Measurements from ENCODE around the gene USF2.

The USF2 gene

DNA sequence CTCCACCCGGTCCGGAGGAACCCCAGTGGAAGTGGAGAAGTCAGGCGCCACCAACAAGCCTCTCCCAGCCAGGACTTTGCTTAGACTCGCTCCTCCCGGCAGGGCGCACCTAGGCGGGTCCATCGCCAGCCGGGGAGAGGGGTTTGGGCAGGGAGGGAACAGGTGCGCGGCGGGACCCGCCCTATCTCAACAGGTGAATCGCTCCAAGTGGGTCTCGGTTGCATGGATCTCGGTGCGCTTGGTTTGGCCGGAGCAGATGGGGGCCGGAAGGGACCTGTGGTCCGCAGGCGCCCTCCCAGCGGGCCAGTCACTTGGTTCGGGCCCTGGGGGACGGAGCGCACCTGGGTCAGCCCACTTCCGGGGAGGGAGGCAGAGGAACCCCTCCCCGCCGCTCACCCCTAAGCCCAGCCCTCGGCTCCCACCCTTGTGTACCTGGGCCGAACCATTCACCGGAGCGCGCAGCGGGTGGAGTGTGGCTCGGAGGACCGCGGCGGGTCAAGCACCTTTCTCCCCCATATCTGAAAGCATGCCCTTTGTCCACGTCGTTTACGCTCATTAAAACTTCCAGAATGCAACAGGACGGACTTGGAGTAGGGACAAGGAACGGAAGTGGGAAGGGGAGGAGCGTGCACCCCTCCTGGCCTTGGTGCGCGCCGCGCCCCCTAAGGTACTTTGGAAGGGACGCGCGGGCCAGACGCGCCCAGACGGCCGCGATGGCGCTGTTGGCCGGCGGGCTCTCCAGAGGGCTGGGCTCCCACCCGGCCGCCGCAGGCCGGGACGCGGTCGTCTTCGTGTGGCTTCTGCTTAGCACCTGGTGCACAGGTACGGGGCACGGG lies 20.2 kb upstream of the USF2 start, which contains the start of gene LSR:
TSS of gene LSR (plus strand) at position 693 of the 836 bp plus-strand sequence. CDS start at position 714, 21 bp downstream.
- Histone ChIP-seq H3K27me3 (ENCODE audit: control insufficient read depth, insufficient read depth, low read length) (peaks cover 11% of the 10 kb centered on the region), H3K36me3 (ENCODE audit: control insufficient read depth, insufficient read depth, low read length) (peaks cover 3% of the 10 kb centered on the region), H3K4me1 (ENCODE audit: control insufficient read depth, insufficient read depth, low read length) (peaks cover 26% of the 10 kb centered on the region), H3K9me3 (ENCODE audit: control insufficient read depth, low read length) (no peaks in the 10 kb centered on the region), H3K9ac (ENCODE audit: low read length) (peak within 1 kb of the TSS; percentile 88), H3K4me3 (ENCODE audit: low read length) (peak within 1 kb of the TSS; percentile 89)

DNA sequence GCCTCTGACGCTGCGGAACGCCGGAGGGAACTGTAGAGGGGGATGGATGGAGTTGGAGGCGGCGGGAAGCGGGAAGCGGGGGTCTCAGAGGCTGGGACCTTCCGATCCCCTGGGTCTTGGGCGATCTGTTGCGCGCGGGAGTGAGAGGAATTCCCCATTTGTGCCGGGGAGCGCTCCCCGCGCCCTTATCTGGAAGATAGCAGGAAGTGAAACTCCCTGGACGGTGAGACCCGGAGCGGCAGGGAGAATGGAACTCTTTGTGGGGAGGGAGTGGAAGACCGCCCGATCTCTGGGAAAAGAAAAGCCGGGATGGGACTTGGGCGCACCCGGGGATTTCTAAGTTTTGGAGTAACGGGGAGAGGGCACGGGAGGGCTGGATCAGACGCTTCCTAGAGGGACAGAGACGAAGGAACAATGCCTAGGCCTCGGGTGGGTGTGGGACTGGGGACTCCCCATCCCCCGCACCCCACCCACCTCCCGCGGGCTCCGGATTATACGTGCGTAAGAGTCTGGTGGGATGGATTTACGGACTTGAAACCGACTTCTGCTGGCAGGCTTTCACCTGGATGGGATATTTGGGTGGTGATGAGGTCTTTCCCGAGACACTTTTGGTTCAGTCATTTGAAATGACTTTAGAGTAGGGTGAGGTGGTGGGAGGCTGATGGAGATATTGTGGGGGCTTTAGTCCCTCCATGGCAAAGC lies 19.5 kb upstream of the USF2 start:
- peaks cover 3% of the 10 kb centered on the region for H3K36me3 ChIP-seq (ENCODE audit: control insufficient read depth, insufficient read depth, low read length)
- H3K9me3 ChIP-seq (ENCODE audit: control insufficient read depth, low read length) = no peaks in the 10 kb centered on the region
- peaks cover 34% of the 10 kb centered on the region for H3K4me1 ChIP-seq (ENCODE audit: control insufficient read depth, insufficient read depth, low read length)
- peak overlapping the region; percentile 88 for H3K9ac ChIP-seq (ENCODE audit: low read length)
- peaks cover 11% of the 10 kb centered on the region for H3K27me3 ChIP-seq (ENCODE audit: control insufficient read depth, insufficient read depth, low read length)
- H3K4me3 ChIP-seq (ENCODE audit: low read length) = peak overlapping the region; percentile 89

DNA sequence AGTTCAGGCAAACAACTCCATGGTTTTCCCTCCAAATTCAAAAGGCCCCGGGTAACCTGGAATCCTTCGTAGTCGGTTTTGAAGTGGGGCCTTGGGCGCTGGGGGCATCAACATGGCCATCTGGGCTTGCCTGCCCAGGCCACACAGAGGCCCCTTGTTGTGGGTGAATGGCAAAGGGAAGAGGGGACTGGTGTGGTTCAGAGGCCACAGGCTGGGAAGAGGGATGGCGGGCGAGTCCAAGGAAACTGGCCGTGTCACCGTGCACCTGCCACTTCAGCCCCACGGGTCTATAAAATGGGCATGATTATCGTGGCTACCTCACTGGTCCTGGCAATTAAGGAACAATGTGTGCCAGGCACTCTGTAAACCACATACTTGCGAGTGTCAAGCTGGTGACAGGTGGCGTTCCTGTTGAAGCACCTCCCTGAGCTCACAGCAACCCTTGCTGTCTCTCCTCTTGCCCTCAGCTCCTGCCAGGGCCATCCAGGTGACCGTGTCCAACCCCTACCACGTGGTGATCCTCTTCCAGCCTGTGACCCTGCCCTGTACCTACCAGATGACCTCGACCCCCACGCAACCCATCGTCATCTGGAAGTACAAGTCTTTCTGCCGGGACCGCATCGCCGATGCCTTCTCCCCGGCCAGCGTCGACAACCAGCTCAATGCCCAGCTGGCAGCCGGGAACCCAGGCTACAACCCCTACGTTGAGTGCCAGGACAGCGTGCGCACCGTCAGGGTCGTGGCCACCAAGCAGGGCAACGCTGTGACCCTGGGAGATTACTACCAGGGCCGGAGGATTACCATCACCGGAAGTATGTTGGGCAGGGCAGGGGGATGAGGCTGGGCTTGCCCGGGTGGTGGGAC lies 18.7 kb upstream of the USF2 start:
- peaks cover 11% of the 10 kb centered on the region for H3K27me3 ChIP-seq (ENCODE audit: control insufficient read depth, insufficient read depth, low read length)

DNA sequence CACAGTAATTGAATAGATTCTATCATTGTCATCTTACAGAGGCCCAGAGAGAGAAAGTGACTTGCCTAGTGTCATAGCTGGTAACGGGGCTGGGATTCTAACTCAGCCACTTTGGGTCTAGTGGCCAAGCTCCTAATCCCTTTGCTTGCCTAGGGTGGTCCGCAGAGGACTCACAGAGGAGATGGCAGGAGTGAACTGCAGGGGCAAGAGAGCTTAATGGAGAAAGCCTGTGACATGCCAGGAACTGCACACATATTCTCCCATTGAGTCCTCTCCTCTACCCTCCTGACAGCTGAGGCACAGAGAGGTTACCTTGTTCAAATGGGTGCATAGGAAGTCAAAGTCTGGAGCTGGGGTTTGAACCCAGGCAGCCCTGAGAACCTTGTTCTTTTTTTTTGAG lies 17.3 kb upstream of the USF2 start:
- H3K4me3 ChIP-seq (ENCODE audit: low read length) = no peak overlapping the region
- peaks cover 3% of the 10 kb centered on the region for H3K36me3 ChIP-seq (ENCODE audit: control insufficient read depth, insufficient read depth, low read length)
- H3K4me1 ChIP-seq (ENCODE audit: control insufficient read depth, insufficient read depth, low read length) = peaks cover 47% of the 10 kb centered on the region
- H3K27me3 ChIP-seq (ENCODE audit: control insufficient read depth, insufficient read depth, low read length) = peaks cover 11% of the 10 kb centered on the region
- no peak overlapping the region for H3K9ac ChIP-seq (ENCODE audit: low read length)
- H3K9me3 ChIP-seq (ENCODE audit: control insufficient read depth, low read length) = no peaks in the 10 kb centered on the region

More for the DNA sequence above, 18.7 kb upstream of the USF2 start:
- peaks cover 3% of the 10 kb centered on the region for H3K36me3 ChIP-seq (ENCODE audit: control insufficient read depth, insufficient read depth, low read length)
- no peaks in the 10 kb centered on the region for H3K9me3 ChIP-seq (ENCODE audit: control insufficient read depth, low read length)
- H3K4me3 ChIP-seq (ENCODE audit: low read length) = peak overlapping the region; percentile 89
- peaks cover 42% of the 10 kb centered on the region for H3K4me1 ChIP-seq (ENCODE audit: control insufficient read depth, insufficient read depth, low read length)
- peak overlapping the region; percentile 88 for H3K9ac ChIP-seq (ENCODE audit: low read length)

DNA sequence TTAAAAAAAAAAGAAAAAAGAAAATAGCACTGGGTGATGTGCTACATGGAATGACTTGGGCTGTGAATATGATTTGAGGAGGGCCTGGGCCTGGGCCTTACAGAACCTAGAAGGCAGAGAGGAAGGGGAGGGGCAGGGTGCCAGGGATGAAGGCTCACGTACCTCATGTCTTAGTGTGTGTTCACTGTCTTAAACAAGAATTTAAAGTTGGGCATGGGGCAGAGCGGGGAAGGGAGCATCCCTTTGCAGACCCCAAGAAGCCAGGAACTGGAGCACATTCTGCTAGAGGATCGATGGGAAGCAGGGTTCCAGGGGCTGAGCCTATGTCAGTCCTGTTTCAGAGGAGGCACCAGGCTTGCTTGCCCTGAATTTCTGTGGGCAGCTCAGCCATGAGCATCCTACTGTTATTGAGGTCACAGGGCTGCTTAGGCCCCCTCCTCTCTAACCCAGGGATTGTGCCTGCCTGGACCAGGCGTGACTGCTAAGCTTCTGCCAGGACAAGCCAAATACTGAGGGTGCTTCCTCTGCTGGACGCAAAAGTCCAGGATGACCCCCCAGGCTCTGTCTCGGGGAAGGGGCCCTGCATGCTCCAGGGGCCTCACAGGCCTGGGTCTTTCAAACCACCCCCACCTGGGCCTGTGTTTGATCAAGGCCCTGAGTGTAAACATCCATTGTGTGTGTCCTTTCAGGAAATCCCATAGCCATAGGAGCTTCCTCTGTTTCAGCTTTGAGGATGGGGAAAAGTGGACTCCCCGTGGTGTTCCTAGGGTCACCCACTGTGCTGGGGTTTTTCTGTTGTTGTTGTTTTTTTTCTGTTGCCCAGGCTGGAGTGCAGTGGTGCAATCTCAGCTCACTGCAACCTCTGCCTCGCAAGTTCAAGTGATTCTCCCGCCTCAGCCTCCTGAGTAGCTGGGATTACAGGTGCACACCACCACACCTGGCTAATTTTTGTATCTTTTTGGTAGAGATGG lies 15.2 kb upstream of the USF2 start:
- Histone ChIP-seq H3K4me1 (ENCODE audit: control insufficient read depth, insufficient read depth, low read length) (peaks cover 44% of the 10 kb centered on the region), H3K4me3 (ENCODE audit: low read length) (no peak overlapping the region), H3K9me3 (ENCODE audit: control insufficient read depth, low read length) (no peaks in the 10 kb centered on the region), H3K9ac (ENCODE audit: low read length) (no peak overlapping the region), H3K27me3 (ENCODE audit: control insufficient read depth, insufficient read depth, low read length) (peaks cover 8% of the 10 kb centered on the region), H3K36me3 (ENCODE audit: control insufficient read depth, insufficient read depth, low read length) (peaks cover 3% of the 10 kb centered on the region)

DNA sequence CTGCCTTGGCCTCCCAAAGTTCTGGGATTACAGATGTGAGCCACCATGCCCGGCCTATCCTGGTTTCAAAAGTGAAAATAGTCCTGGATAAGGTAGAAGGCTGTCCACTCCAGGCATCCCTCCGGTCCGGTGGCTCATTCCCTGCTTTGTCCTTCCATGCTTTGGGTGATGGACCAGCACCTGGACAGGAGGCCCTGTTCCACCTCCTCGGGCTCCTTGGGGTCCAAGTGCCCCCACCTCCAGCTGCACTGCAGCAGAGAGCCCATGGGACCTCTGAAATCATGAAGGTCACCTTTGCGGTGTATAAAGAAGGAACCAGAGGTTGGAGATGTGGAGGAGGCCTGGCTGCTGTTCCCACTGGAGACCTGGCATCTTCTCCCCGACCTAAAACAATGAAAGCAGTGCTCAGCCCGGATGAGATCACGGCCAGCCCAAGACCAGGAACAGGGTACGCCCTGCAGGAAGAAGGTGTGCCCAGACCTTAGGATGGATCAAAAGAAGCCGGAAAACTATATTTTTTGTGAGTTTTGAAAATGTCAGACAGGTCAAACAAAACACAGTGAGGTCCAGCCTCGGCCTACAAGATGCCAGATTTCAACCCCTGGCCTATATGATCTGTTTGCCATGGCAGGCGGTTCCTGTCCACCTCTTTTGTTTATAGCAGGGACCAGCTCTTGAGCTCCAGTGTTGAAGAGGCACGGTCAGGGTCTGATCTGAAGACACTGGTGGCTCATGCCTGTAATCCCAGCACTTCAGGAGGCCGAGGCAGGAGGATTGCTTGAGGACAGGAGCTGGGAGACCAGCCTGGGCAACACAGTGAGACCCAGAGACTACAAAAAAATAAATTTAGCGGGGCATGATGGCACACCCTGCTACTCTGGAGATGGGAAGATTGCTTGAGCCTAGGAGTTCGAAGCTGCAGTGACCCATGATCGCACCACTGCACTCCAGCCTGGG lies 14.1 kb upstream of the USF2 start:
- Histone ChIP-seq H3K9me3 (ENCODE audit: control insufficient read depth, low read length) (no peaks in the 10 kb centered on the region), H3K36me3 (ENCODE audit: control insufficient read depth, insufficient read depth, low read length) (peaks cover 3% of the 10 kb centered on the region), H3K4me1 (ENCODE audit: control insufficient read depth, insufficient read depth, low read length) (peaks cover 44% of the 10 kb centered on the region), H3K9ac (ENCODE audit: low read length) (no peak overlapping the region), H3K27me3 (ENCODE audit: control insufficient read depth, insufficient read depth, low read length) (no peaks in the 10 kb centered on the region), H3K4me3 (ENCODE audit: low read length) (no peak overlapping the region)

DNA sequence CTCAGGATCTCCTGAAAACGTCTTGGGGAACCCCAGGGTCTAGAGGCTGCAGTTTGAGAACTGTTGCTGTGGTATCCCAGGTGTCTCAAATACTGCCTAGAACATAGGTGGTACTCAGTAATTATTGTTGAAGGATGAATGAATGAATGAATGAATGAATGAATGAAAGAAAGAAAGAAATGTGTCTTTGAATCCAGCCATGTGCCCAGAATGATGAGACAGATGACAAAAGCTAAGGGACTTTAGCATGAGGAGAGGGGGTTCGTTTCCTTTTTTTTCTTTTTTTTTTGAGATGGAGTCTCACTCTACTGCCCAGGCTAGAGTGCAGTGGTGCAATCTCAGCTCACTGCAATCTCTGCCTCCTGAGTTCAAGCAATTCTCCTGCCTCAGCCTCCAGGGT lies 12.2 kb upstream of the USF2 start:
- no peak overlapping the region for H3K9ac ChIP-seq (ENCODE audit: low read length)
- H3K4me3 ChIP-seq (ENCODE audit: low read length) = no peak overlapping the region
- H3K9me3 ChIP-seq (ENCODE audit: control insufficient read depth, low read length) = no peaks in the 10 kb centered on the region
- no peaks in the 10 kb centered on the region for H3K36me3 ChIP-seq (ENCODE audit: control insufficient read depth, insufficient read depth, low read length)
- peaks cover 29% of the 10 kb centered on the region for H3K4me1 ChIP-seq (ENCODE audit: control insufficient read depth, insufficient read depth, low read length)
- H3K27me3 ChIP-seq (ENCODE audit: control insufficient read depth, insufficient read depth, low read length) = no peaks in the 10 kb centered on the region

DNA sequence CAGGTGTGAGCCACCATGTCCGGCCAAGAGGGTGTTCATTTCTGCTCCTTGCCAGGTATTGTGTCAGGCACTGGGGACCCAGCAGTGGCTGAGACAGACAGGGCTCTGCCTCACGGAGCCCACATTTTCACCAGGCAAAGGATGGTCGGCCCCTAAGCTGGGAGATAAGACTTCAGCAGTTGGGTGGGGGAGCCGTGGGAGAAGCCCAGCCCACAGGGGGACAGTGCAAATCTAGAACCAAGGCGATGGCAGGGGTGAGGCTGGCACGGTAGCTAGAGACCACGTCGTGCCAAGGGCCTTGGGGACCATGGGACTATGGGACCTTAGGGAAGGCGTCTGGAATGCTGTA lies 11.7 kb upstream of the USF2 start:
- Histone ChIP-seq H3K36me3 (ENCODE audit: control insufficient read depth, insufficient read depth, low read length) (no peaks in the 10 kb centered on the region), H3K9ac (ENCODE audit: low read length) (no peak overlapping the region), H3K4me1 (ENCODE audit: control insufficient read depth, insufficient read depth, low read length) (peaks cover 28% of the 10 kb centered on the region), H3K27me3 (ENCODE audit: control insufficient read depth, insufficient read depth, low read length) (no peaks in the 10 kb centered on the region), H3K4me3 (ENCODE audit: low read length) (no peak overlapping the region), H3K9me3 (ENCODE audit: control insufficient read depth, low read length) (no peaks in the 10 kb centered on the region)

DNA sequence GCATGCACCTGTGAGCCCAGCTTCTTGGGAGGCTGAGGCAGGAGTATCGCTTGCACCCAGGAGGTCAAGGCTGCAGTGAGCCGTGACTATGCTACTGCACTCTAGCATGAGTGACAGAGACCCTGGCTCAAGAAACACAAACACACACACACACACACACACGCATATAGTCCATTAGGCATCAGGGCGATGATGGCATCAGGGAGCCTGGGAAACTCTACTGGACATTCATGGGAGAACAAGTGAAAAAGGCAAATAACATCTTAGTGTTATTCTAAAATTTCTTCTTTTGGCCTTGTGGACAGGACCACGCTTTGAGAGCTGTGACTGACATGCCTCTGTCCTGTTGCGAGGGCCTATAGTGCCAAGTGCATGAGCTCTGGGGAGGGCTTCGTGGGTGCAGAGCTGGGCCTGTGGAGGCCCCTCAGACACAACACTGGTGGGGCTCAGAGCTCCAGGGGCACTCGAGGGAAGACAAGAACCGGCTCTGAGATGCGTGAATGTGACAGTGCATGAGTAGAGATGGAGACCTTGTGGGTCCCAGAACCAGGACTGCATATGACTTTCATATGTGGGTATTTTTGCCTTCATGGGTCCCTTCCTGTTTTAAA lies 8.0 kb upstream of the USF2 start:
- H3K9me3 ChIP-seq (ENCODE audit: control insufficient read depth, low read length) = no peaks in the 10 kb centered on the region
- H3K9ac ChIP-seq (ENCODE audit: low read length) = no peak overlapping the region
- H3K27me3 ChIP-seq (ENCODE audit: control insufficient read depth, insufficient read depth, low read length) = no peaks in the 10 kb centered on the region
- peaks cover 6% of the 10 kb centered on the region for H3K36me3 ChIP-seq (ENCODE audit: control insufficient read depth, insufficient read depth, low read length)
- peaks cover 14% of the 10 kb centered on the region for H3K4me1 ChIP-seq (ENCODE audit: control insufficient read depth, insufficient read depth, low read length)
- H3K4me3 ChIP-seq (ENCODE audit: low read length) = no peak overlapping the region
